Activated B cell treated with CpG ODN at 0.5 μM for 24 hours (primary cell): ENCODE results near the gene TFPI. TPM values are rescaled to one million over a fixed set of nuclear protein-coding genes. Genes with fewer than 3 reads are reported as not detected.

Experiments used
- ATAC-seq: fragments of 200-7000 bp; cut with Tn5 transposase; one replicate; pipeline ENCODE4 v1.10.0; 2021; ENCODE audit warnings: low read depth, mild to moderate bottlenecking, moderate library complexity
- CTCF ChIA-PET: fragments of 350-600 bp; sonication (Branson Sonifier 250); formaldehyde crosslinking; loops from one replicate; lab custom pipeline; 2021; ENCODE audit warnings: antibody characterized with exemption; lab: Charles Lee
- POLR2A ChIA-PET: fragments of 350-600 bp; sonication (Branson Sonifier 250); formaldehyde crosslinking; loops from one replicate; lab custom pipeline; 2021; ENCODE audit warnings: antibody characterized with exemption; lab: Charles Lee
- DNase-seq: peaks from one replicate; pipeline ENCODE4 v3.0.0; 2022
- H3K27ac Mint-ChIP-seq: one replicate; pipeline ENCODE4 v1.8.0; 2020; ENCODE audit warnings: mixed read lengths
- H3K27me3 Mint-ChIP-seq: one replicate; pipeline ENCODE4 v1.8.0; 2021; ENCODE audit warnings: mixed read lengths
- H3K36me3 Mint-ChIP-seq: one replicate; pipeline ENCODE4 v1.8.0; 2021; ENCODE audit warnings: low read depth, mixed read lengths
- H3K4me1 Mint-ChIP-seq: one replicate; pipeline ENCODE4 v1.8.0; 2021; ENCODE audit warnings: mixed read lengths
- H3K4me3 Mint-ChIP-seq: one replicate; pipeline ENCODE4 v1.8.0; 2020; ENCODE audit warnings: mild to moderate bottlenecking, mixed read lengths
- H3K9me3 Mint-ChIP-seq: one replicate; pipeline ENCODE4 v1.8.0; 2020; ENCODE audit warnings: mixed read lengths
- intact Hi-C: fragments of 100-400 bp; cut with micrococcal nuclease; formaldehyde crosslinking; loops from one replicate; pipeline ENCODE4 v1.15.1; 2024
- total RNA-seq: library from RNA; stranded (reverse); gene quantifications from 2 replicates; pipeline ENCODE4 v1.2.3, GENCODE V29; 2022
- TF ChIP-seq, protein P1 (sequence below): fragments of 200-600 bp; IDR thresholded peaks from one replicate; pipeline ENCODE4 v1.8.0; 2022; ENCODE audit warnings: antibody characterized with exemption, mild to moderate bottlenecking

TFPI gene
- total RNA-seq, 1 donor from 2014 or later, result not detected

DNA sequence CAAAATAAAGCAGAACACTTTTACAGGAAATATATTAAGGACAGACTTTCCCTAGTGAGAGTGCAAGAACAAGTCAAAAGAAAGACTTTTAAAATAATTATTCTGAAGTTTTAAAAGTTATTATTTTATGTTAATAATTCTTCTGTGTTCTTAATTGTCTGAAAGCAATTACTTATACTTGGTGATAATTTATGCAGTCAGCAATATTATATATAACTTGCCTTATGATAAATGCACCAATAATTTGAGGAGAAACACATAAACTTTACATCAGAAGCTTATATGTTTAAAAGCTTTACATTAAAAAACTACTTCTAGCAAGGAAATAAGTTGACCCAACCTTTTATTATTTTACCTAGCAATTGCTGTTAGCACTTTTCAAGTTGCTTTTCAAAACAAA lies 102.7 kb downstream of the TFPI start:
- Mint-ChIP-seq H3K4me3 (no peak overlapping the region), H3K9me3 (no peaks in the 10 kb centered on the region), H3K36me3 (no peaks in the 10 kb centered on the region), H3K27me3 (no peaks in the 10 kb centered on the region), H3K4me1 (no peaks in the 10 kb centered on the region), H3K27ac (no peak overlapping the region)
- TF ChIP-seq, protein P1, sequence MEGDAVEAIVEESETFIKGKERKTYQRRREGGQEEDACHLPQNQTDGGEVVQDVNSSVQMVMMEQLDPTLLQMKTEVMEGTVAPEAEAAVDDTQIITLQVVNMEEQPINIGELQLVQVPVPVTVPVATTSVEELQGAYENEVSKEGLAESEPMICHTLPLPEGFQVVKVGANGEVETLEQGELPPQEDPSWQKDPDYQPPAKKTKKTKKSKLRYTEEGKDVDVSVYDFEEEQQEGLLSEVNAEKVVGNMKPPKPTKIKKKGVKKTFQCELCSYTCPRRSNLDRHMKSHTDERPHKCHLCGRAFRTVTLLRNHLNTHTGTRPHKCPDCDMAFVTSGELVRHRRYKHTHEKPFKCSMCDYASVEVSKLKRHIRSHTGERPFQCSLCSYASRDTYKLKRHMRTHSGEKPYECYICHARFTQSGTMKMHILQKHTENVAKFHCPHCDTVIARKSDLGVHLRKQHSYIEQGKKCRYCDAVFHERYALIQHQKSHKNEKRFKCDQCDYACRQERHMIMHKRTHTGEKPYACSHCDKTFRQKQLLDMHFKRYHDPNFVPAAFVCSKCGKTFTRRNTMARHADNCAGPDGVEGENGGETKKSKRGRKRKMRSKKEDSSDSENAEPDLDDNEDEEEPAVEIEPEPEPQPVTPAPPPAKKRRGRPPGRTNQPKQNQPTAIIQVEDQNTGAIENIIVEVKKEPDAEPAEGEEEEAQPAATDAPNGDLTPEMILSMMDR, result no peak
- ChIA-PET CTCF (no interaction called here), POLR2A (no interaction called here)
- intact Hi-C loops, result loop anchor here (5.0 to 10.0 kb wide), 2 partner anchors 587 to 949 kb away; no protein-coding TSS in a partner anchor
- DNase-seq (no peak), ATAC-seq (no peak)

DNA sequence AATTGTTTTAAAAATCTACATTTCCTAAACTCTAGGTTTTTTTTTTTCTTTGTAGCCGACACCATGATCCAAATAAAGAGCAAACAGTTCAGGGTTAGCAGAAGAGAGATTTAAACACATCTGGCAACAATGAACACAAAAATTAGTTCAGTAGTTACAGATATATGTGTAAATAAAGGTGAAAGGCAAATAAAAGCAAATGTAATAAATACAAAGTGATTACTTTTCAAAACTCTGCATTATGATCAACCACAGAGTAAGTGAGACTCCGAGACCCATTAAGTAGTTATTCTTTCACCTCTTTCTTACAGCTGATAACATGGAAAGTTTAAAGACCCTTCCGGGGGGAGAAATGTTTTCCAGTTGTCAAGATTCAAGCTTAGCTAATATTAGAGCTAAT lies 106.9 kb downstream of the TFPI start:
- CTCF ChIA-PET, result no interaction called here
- no peaks in the 10 kb centered on the region for H3K4me1 Mint-ChIP-seq
- H3K9me3 Mint-ChIP-seq, result no peaks in the 10 kb centered on the region
- DNase-seq (no peak), ATAC-seq (no peak)
- POLR2A ChIA-PET, result no interaction called here
- no peak overlapping the region for H3K4me3 Mint-ChIP-seq
- TF ChIP-seq, protein P1, result no peak
- no peak overlapping the region for H3K27ac Mint-ChIP-seq
- H3K36me3 Mint-ChIP-seq, result no peaks in the 10 kb centered on the region
- intact Hi-C loops, result no loop called here
- no peaks in the 10 kb centered on the region for H3K27me3 Mint-ChIP-seq

DNA sequence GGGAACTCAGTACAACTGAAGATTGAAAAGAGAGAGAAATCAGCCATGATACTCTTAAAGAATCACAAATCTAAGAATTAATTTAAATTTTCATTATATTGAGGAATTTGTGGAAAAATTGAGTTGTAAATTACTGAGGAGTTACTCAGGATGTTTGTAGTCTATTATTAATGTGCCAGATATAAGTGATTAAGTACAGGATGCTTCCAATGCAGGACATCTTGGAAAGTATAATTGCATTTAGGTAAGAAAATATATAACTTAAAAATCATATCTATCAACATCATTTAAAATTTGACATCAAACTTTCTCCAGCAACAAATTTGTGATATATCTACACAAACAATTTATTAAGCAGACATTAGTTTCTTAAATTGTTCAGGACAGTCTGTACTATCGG lies 107.5 kb downstream of the TFPI start:
- Mint-ChIP-seq H3K36me3 (no peaks in the 10 kb centered on the region), H3K27ac (no peak overlapping the region), H3K27me3 (no peaks in the 10 kb centered on the region), H3K4me1 (no peaks in the 10 kb centered on the region), H3K4me3 (no peak overlapping the region), H3K9me3 (no peaks in the 10 kb centered on the region)
- TF ChIP-seq, protein P1, result no peak
- DNase-seq (no peak), ATAC-seq (no peak)
- CTCF ChIA-PET, result no interaction called here
- intact Hi-C loops, result no loop called here
- POLR2A ChIA-PET, result no interaction called here

DNA sequence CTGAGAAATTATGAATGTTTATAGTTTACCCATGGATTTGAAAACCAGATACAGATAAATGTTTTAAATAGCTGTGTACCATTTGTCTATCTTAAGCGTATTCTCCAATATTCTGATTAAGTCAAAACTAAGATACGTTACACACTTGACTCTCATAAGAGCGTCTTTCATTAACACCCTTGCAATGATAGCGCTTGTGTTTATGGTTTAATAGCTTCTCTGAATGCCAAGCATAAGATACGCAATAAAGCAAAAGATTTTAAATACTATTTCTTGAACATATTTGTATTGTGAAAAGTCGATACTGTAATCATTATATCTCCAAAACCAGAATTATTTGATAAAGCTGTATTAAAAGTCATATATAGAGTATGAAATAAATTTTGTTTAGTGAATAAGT lies 109.2 kb downstream of the TFPI start:
- Mint-ChIP-seq H3K27ac (no peak overlapping the region), H3K9me3 (no peaks in the 10 kb centered on the region), H3K36me3 (no peaks in the 10 kb centered on the region), H3K4me1 (no peaks in the 10 kb centered on the region), H3K4me3 (no peak overlapping the region), H3K27me3 (no peaks in the 10 kb centered on the region)
- ATAC-seq (no peak), DNase-seq (no peak)
- intact Hi-C loops, result no loop called here
- TF ChIP-seq, protein P1, result no peak
- POLR2A ChIA-PET, result no interaction called here
- CTCF ChIA-PET, result no interaction called here

DNA sequence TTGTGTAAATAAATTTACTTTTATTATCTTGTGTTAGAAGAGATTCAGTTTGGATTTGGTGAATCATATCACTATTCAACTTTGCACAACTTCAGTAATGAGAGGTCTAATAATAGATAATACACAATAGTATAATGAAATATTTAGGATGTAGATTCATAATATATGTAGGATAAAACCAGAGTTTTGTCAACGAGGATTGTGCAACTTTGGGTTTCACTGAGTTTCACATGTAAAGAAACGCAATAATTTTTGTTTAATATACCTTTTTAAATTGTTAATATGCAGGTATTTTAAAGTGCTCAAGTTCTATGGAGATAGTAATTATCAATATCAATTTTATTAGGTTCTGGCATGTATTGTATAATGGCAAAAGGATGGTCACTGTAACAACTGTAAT lies 111.5 kb downstream of the TFPI start:
- no peak overlapping the region for H3K4me3 Mint-ChIP-seq
- H3K36me3 Mint-ChIP-seq, result no peaks in the 10 kb centered on the region
- DNase-seq (no peak), ATAC-seq (no peak)
- no peaks in the 10 kb centered on the region for H3K4me1 Mint-ChIP-seq
- intact Hi-C loops, result no loop called here
- no peaks in the 10 kb centered on the region for H3K9me3 Mint-ChIP-seq
- no peaks in the 10 kb centered on the region for H3K27me3 Mint-ChIP-seq
- ChIA-PET CTCF (no interaction called here), POLR2A (no interaction called here)
- H3K27ac Mint-ChIP-seq, result no peak overlapping the region
- TF ChIP-seq, protein P1, result no peak
